Body of pancreas (tissue), 4 donors: ENCODE data around the gene INF2.

ENCODE experiments used
- CTCF ChIP-seq, 7 experiments: fragments of 450-650 bp in 4 of 7; fragments of 200-600 bp in 3 of 7; sonication (generic) in 3 of 7; IDR thresholded peaks; one replicate each; pipeline ENCODE4 v1.5.1; 2016 to 2019; ENCODE audit warnings: antibody characterized with exemption in 7 of 7
- POLR2A ChIP-seq, 3 donors: fragments of 450-650 bp; IDR thresholded peaks; one replicate each; pipeline ENCODE4 v1.6.1; 2016; ENCODE audit warnings: antibody characterized with exemption in 3 of 3, mild to moderate bottlenecking in 2 of 3

- TF ChIP-seq CTCF (IDR thresholded peaks at IDR 0.05) (no peak), POLR2A (IDR thresholded peaks at IDR 0.05) (no peak)
Observed at GRCh38 chr14:104676130-104676693, 13.2 kb upstream of the INF2 start.
